GM23248 (cell line): ENCODE data around the gene GNAS-AS1.

ENCODE experiments used
- EZH2 ChIP-seq: fragments of 200-600 bp; sonication (generic); IDR thresholded peaks from 2 replicates; pipeline ENCODE4 v1.6.1; 2018; ENCODE audit warnings: antibody characterized with exemption, mild to moderate bottlenecking; ENCODE audit not compliant: insufficient read depth, poor library complexity, severe bottlenecking
- EZH2phosphoT487 ChIP-seq: fragments of 200-600 bp; sonication (generic); IDR thresholded peaks from 2 replicates; pipeline ENCODE4 v1.6.1; 2018; ENCODE audit warnings: antibody characterized with exemption, moderate library complexity, mild to moderate bottlenecking, low read depth; ENCODE audit not compliant: insufficient read depth

DNA sequence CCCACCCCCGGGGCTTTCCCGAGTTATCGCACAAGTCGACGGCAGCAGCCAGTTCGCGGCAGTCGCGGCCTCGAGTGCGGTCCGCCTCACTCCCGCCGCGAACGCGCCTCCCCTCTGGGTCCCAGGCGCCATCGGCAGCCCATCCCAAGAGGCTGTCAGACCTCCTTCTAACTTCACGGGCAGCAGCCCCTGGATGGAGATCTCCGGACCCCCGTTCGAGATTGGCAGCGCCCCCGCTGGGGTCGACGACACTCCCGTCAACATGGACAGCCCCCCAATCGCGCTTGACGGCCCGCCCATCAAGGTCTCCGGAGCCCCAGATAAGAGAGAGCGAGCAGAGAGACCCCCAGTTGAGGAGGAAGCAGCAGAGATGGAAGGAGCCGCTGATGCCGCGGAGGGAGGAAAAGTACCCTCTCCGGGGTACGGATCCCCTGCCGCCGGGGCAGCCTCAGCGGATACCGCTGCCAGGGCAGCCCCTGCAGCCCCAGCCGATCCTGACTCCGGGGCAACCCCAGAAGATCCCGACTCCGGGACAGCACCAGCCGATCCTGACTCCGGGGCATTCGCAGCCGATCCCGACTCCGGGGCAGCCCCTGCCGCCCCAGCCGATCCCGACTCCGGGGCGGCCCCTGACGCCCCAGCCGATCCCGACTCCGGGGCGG lies 3.4 kb upstream of the GNAS-AS1 start:
- TF ChIP-seq EZH2 = no peak
- TF ChIP-seq EZH2phosphoT487 = no peak
